MCF 10A (cell line): ENCODE results near the gene SLC7A5. TPM values are rescaled to one million over a fixed set of nuclear protein-coding genes. Genes with fewer than 3 reads are reported as not detected.

Experiments
- BruUV-seq: library from RNA; stranded (reverse); fragments of 400-500 nt; replicated peaks from 2 replicates; lab custom pipeline; 2021; lab: Mats Ljungman, UMichigan
- CTCF ChIA-PET: fragments of 300-600 bp; sonication (Branson Sonifier 250); formaldehyde crosslinking; extraction: SDS; loops from one replicate; lab custom pipeline; 2021; ENCODE audit warnings: antibody characterized with exemption, inconsistent platforms; lab: Yijun Ruan, JAX
- POLR2A ChIA-PET: fragments of 300-600, 350-650 bp; sonication (Branson Sonifier 250); formaldehyde crosslinking; extraction: SDS; loops from one replicate; lab custom pipeline; 2020; ENCODE audit warnings: antibody characterized with exemption, inconsistent platforms; lab: Yijun Ruan, JAX
- DNase-seq: peaks from one replicate; pipeline ENCODE4 v3.0.0-alpha.2; 2018; ENCODE audit not compliant: unreplicated experiment
- H3K27ac Mint-ChIP-seq: one replicate; pipeline ENCODE4 v1.8.0; 2022; ENCODE audit warnings: mild to moderate bottlenecking, low read depth, mixed read lengths; ENCODE audit not compliant: unreplicated experiment
- H3K27me3 Mint-ChIP-seq: one replicate; pipeline ENCODE4 v1.8.0; 2022; ENCODE audit warnings: mixed read lengths; ENCODE audit not compliant: insufficient read depth, unreplicated experiment
- H3K36me3 Mint-ChIP-seq: one replicate; pipeline ENCODE4 v1.8.0; 2022; ENCODE audit warnings: mild to moderate bottlenecking, moderate library complexity, mixed read lengths; ENCODE audit not compliant: insufficient read depth, unreplicated experiment
- H3K4me1 Mint-ChIP-seq: one replicate; pipeline ENCODE4 v1.8.0; 2022; ENCODE audit warnings: mixed read lengths; ENCODE audit not compliant: insufficient read depth, unreplicated experiment
- H3K4me3 Mint-ChIP-seq: one replicate; pipeline ENCODE4 v1.8.0; 2022; ENCODE audit warnings: mild to moderate bottlenecking, moderate library complexity, mixed read lengths; ENCODE audit not compliant: unreplicated experiment
- H3K9me3 Mint-ChIP-seq: one replicate; pipeline ENCODE4 v1.8.0; 2022; ENCODE audit warnings: mixed read lengths; ENCODE audit not compliant: unreplicated experiment
- intact Hi-C: fragments of 100-400 bp; cut with micrococcal nuclease; formaldehyde crosslinking; loops from 2 replicates; pipeline ENCODE4 v1.14.1; 2022
- total RNA-seq: library from RNA; stranded (reverse); gene quantifications from 2 replicates; pipeline ENCODE4 v1.2.3, GENCODE V29; 2022
- TF ChIP-seq, protein P1 (sequence below): fragments of 200-600 bp; IDR thresholded peaks from one replicate; pipeline ENCODE4 v1.8.0; 2022; ENCODE audit warnings: antibody characterized with exemption, mild to moderate bottlenecking; ENCODE audit not compliant: unreplicated experiment

The SLC7A5 gene
- total RNA-seq, 1 experiment from 2014 or later, result 1,007 TPM

DNA sequence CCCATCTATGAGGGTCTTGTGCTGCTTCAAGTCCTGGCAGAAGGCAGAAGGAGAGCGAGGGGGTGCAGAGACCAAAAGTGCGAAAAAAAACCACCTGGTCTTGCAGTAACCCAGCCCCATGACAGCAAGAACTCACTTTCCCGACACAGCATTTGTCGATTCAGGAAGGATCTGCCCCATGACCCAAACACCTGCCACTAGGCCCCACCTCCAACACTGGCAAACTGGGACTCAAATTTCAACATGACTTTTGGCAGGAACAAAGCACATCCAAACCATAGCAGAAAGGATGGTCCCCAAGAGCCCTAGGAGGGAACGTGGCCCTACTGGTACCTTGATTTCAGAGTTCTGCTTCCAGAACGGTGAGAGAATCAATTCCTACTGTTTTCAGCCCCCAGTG lies 68.8 kb downstream of the SLC7A5 start:
- Mint-ChIP-seq H3K36me3 (peaks cover 5% of the 10 kb centered on the region), H3K27ac (no peak overlapping the region), H3K9me3 (no peaks in the 10 kb centered on the region), H3K4me1 (peaks cover 9% of the 10 kb centered on the region), H3K4me3 (no peak overlapping the region), H3K27me3 (no peaks in the 10 kb centered on the region)
- TF ChIP-seq, protein P1, sequence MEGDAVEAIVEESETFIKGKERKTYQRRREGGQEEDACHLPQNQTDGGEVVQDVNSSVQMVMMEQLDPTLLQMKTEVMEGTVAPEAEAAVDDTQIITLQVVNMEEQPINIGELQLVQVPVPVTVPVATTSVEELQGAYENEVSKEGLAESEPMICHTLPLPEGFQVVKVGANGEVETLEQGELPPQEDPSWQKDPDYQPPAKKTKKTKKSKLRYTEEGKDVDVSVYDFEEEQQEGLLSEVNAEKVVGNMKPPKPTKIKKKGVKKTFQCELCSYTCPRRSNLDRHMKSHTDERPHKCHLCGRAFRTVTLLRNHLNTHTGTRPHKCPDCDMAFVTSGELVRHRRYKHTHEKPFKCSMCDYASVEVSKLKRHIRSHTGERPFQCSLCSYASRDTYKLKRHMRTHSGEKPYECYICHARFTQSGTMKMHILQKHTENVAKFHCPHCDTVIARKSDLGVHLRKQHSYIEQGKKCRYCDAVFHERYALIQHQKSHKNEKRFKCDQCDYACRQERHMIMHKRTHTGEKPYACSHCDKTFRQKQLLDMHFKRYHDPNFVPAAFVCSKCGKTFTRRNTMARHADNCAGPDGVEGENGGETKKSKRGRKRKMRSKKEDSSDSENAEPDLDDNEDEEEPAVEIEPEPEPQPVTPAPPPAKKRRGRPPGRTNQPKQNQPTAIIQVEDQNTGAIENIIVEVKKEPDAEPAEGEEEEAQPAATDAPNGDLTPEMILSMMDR, result no peak
- no peak for DNase-seq
- POLR2A ChIA-PET, result interaction anchor here (0.7 kb wide), 1 partner anchor 27 kb away, joined by 5 read pairs; no protein-coding TSS in a partner anchor
- intact Hi-C loops, result no loop called here
- BruUV-seq, result no TSS peak
- CTCF ChIA-PET, result no interaction called here

- intact Hi-C loops, result no loop called here
- BruUV-seq, result no TSS peak
- TF ChIP-seq, protein P1, result no peak
- ChIA-PET CTCF (interaction anchor here (1.0 to 8.1 kb wide), 3 partner anchors 10 to 54 kb away, joined by 5 to 75 read pairs (median 62); no protein-coding TSS in a partner anchor), POLR2A (interaction anchor here (2.4 to 10.2 kb wide), 2 partner anchors 12 to 58 kb away, joined by 7 to 349 read pairs; no protein-coding TSS in a partner anchor)
- Mint-ChIP-seq H3K27me3 (no peaks in the 10 kb centered on the region), H3K4me1 (peaks cover 14% of the 10 kb centered on the region), H3K27ac (no peak overlapping the region), H3K9me3 (no peaks in the 10 kb centered on the region), H3K36me3 (peaks cover 5% of the 10 kb centered on the region), H3K4me3 (no peak overlapping the region)
- no peak for DNase-seq
Observed at GRCh38 chr16:87795336-87795735, 74.0 kb downstream of the SLC7A5 start.

- Mint-ChIP-seq H3K27ac (no peak overlapping the region), H3K9me3 (no peaks in the 10 kb centered on the region), H3K36me3 (peaks cover 5% of the 10 kb centered on the region), H3K4me1 (peaks cover 21% of the 10 kb centered on the region), H3K4me3 (no peak overlapping the region), H3K27me3 (no peaks in the 10 kb centered on the region)
- intact Hi-C loops, result no loop called here
- no peak for DNase-seq
- ChIA-PET CTCF (interaction anchor here (1.0 to 8.1 kb wide), 4 partner anchors 11 to 31 kb away, joined by 3 to 75 read pairs (median 34); no protein-coding TSS in a partner anchor), POLR2A (interaction anchor here (0.9 to 10.2 kb wide), 6 partner anchors 12 to 402 kb away, joined by 3 to 349 read pairs (median 6); partner anchors contain the start of gene SLC7A5)
- BruUV-seq, result no TSS peak
- TF ChIP-seq, protein P1, result no peak
Observed at GRCh38 chr16:87794485-87795078, 74.7 kb downstream of the SLC7A5 start.

- TF ChIP-seq, protein P1, result no peak
- POLR2A ChIA-PET, result interaction anchor here (1.3 to 10.2 kb wide), 5 partner anchors 12 to 76 kb away, joined by 3 to 349 read pairs (median 86); partner anchors contain the start of gene SLC7A5
- no peaks in the 10 kb centered on the region for H3K9me3 Mint-ChIP-seq
- BruUV-seq, result no TSS peak
- no peak for DNase-seq
- CTCF ChIA-PET, result interaction anchor here (0.6 to 8.1 kb wide), 5 partner anchors 12 to 80 kb away, joined by 3 to 75 read pairs (median 7); no protein-coding TSS in a partner anchor
- no peak overlapping the region for H3K4me3 Mint-ChIP-seq
- H3K27ac Mint-ChIP-seq, result no peak overlapping the region
- intact Hi-C loops, result no loop called here
- H3K27me3 Mint-ChIP-seq, result no peaks in the 10 kb centered on the region
- H3K4me1 Mint-ChIP-seq, result peaks cover 25% of the 10 kb centered on the region
- peaks cover 2% of the 10 kb centered on the region for H3K36me3 Mint-ChIP-seq
Observed at GRCh38 chr16:87792205-87792565, 77.1 kb downstream of the SLC7A5 start.
